Hepatocyte (in vitro differentiated cells): ENCODE measurements around the gene FOXN3.

Source experiments
- EZH2 ChIP-seq: fragments of 200-600 bp; sonication (generic); IDR thresholded peaks from 2 replicates; pipeline ENCODE4 v1.6.1; 2016; ENCODE audit warnings: antibody characterized with exemption, mild to moderate bottlenecking, borderline replicate concordance
- TF ChIP-seq, protein P1 (sequence below): fragments of 200-600 bp; sonication (generic); IDR thresholded peaks from 2 replicates; pipeline ENCODE4 v1.5.1; 2016; ENCODE audit warnings: antibody characterized with exemption, mild to moderate bottlenecking; ENCODE audit not compliant: poor library complexity

- TF ChIP-seq, protein P1, sequence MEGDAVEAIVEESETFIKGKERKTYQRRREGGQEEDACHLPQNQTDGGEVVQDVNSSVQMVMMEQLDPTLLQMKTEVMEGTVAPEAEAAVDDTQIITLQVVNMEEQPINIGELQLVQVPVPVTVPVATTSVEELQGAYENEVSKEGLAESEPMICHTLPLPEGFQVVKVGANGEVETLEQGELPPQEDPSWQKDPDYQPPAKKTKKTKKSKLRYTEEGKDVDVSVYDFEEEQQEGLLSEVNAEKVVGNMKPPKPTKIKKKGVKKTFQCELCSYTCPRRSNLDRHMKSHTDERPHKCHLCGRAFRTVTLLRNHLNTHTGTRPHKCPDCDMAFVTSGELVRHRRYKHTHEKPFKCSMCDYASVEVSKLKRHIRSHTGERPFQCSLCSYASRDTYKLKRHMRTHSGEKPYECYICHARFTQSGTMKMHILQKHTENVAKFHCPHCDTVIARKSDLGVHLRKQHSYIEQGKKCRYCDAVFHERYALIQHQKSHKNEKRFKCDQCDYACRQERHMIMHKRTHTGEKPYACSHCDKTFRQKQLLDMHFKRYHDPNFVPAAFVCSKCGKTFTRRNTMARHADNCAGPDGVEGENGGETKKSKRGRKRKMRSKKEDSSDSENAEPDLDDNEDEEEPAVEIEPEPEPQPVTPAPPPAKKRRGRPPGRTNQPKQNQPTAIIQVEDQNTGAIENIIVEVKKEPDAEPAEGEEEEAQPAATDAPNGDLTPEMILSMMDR: no peak
- no peak for TF ChIP-seq EZH2
These were observed 146.4 kb downstream of the FOXN3 start for GRCh38 chr14:89270439-89271227.
